ENCODE results near the gene SPPL3.
"Not testable (repeated sequence)": the region's sequence is repeated elsewhere in the genome, so short reads cannot be mapped to it uniquely, and the experiment has no call there.

Gene SPPL3

GRCh38 chr12:120736404-120737331 lies 167.5 kb downstream of the SPPL3 start:
- no peak overlapping the region for H3K4me3 Mint-ChIP-seq
- H3K27ac Mint-ChIP-seq, result no peak overlapping the region
- CTCF ChIA-PET, result no interaction called here
- peaks cover 8% of the 10 kb centered on the region for H3K36me3 Mint-ChIP-seq
- no peaks in the 10 kb centered on the region for H3K4me1 Mint-ChIP-seq
- H3K27me3 Mint-ChIP-seq, result no peaks in the 10 kb centered on the region
- DNase-seq, result no peak
- no peaks in the 10 kb centered on the region for H3K9me3 Mint-ChIP-seq

DNA sequence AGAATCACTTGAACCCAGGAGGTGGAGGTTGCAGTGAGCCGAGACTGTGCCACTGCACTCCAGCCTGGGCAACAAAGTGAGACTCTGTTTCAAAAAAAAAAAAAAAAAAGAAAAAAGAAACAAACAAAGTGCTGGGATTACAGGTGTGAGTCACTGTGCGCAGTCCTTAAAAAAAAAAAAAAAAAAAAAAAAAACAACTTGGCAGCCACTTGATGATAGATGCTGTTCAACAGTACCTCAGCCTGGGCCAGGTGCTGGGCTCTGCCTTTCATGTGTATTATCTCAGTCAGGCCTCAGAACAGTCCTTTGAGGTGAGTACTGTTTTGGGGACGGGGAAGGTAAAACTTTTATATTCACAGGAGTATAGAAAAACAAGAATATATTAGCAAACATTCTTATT lies 169.0 kb downstream of the SPPL3 start:
- Mint-ChIP-seq H3K4me1 (no peaks in the 10 kb centered on the region), H3K9me3 (no peaks in the 10 kb centered on the region), H3K27me3 (no peaks in the 10 kb centered on the region), H3K27ac (no peak overlapping the region), H3K4me3 (no peak overlapping the region), H3K36me3 (peaks cover 13% of the 10 kb centered on the region)
- CTCF ChIA-PET, result no interaction called here
- no peak for DNase-seq

DNA sequence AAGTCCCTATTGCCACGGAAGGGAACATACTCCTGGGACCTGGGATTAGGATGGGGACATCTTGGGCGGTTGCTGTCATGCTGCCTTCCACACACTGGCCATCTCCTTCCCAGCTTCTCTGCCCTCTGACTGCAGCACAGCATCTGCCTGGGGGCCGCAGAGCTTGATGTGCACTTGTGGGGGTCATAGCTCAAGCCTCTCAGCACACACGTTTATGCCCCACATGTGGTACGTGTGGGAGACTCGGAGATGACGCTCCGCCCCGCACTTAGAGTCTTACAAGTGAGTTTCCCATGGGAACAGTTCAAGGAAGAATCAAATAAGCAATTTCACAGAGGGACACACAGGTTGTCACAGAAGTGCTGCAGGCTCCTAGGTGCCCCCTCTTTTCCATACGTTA lies 169.9 kb downstream of the SPPL3 start:
- Mint-ChIP-seq H3K27me3 (no peaks in the 10 kb centered on the region), H3K4me3 (no peak overlapping the region), H3K27ac (no peak overlapping the region), H3K9me3 (no peaks in the 10 kb centered on the region), H3K36me3 (peaks cover 17% of the 10 kb centered on the region), H3K4me1 (no peaks in the 10 kb centered on the region)
- no peak for DNase-seq
- CTCF ChIA-PET, result no interaction called here

DNA sequence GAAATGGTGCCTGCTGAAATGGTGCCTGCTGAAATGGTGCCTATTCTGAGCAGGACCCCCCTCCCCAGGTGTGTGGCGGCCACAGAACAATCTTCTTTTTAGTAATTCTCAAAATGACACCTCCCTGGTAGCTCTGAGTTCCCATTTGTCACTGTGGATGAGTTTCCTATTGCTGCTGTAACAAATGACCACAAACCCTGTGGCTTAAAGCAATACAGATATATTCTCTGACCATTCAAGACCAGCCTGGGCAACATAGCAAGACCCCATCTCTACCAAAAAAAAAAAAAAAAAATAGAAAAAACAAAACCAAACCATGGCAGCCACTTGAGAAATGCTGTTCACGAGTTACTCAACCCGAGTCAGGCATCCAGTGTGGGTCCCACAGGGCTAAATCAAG lies 170.6 kb downstream of the SPPL3 start:
- Mint-ChIP-seq H3K27ac (no peak overlapping the region), H3K9me3 (no peaks in the 10 kb centered on the region), H3K36me3 (peaks cover 17% of the 10 kb centered on the region), H3K27me3 (no peaks in the 10 kb centered on the region), H3K4me3 (no peak overlapping the region), H3K4me1 (no peaks in the 10 kb centered on the region)
- no peak for DNase-seq
- CTCF ChIA-PET, result no interaction called here

- H3K9me3 Mint-ChIP-seq, H3K27ac Mint-ChIP-seq, DNase-seq, H3K27me3 Mint-ChIP-seq, CTCF ChIA-PET, H3K4me1 Mint-ChIP-seq, H3K4me3 Mint-ChIP-seq: not testable (repeated sequence)
- H3K36me3 Mint-ChIP-seq, result peaks cover 21% of the 10 kb centered on the region
Measured at GRCh38 chr12:120732198-120732597, 172.0 kb downstream of the SPPL3 start.

GRCh38 chr12:120726961-120727360 lies 177.2 kb downstream of the SPPL3 start:
- Mint-ChIP-seq H3K27ac (no peak overlapping the region), H3K4me3 (peak overlapping the region; percentile 95), H3K4me1 (peaks cover 25% of the 10 kb centered on the region), H3K9me3 (no peaks in the 10 kb centered on the region), H3K36me3 (peaks cover 36% of the 10 kb centered on the region), H3K27me3 (no peaks in the 10 kb centered on the region)
- CTCF ChIA-PET, result no interaction called here
- no peak for DNase-seq

GRCh38 chr12:120726510-120726793 lies 177.7 kb downstream of the SPPL3 start:
- CTCF ChIA-PET, result no interaction called here

DNA sequence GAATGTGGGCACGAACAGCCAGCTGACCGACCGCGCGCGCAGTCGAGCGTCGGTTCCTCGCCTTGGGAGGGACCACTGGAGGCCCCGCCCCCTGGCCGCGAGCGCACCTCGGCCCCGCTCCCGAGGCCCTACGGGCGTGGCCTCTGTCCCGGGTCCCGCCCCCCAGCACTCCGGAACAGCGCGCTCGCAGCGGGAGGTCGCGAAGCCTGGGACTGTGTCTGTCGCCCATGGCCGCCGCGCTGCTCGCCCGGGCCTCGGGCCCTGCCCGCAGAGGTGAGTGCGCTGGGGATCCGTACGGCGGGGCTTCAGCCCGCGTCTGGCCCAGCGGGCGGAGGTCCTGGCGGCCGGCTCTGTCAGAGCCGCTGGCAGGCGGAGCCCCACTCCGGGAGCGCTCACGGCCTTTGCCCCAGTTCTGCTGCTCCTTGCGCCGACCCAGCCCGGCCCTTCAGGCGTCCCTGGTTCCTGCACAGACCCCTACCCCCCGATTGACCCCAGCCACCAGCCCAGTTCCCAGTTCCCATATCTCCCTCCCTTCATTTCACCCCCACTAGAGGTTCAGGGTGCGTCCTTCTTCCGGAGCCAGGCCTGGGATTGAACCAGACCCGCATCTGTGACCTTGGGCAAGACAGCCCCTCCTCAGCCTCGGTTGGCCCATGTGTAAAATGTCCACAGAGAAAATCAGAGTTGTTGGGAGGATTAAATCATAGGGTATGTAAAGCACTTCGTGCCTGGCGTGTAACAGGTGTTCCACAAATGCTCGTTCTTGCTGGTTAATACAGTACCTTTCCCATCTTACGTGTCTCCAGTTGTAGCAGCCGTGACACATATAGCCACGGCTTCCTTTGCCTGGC lies 178.3 kb downstream of the SPPL3 start, which contains the start of gene ACADS:
ACADS (plus strand) TSS at position 168 of the 851 bp plus-strand sequence; CDS start at position 228, 60 bp downstream.
- Mint-ChIP-seq H3K4me1 (peaks cover 25% of the 10 kb centered on the region), H3K27me3 (no peaks in the 10 kb centered on the region), H3K27ac (peak within 1 kb of the TSS; percentile 76), H3K9me3 (no peaks in the 10 kb centered on the region), H3K36me3 (peaks cover 40% of the 10 kb centered on the region), H3K4me3 (peak within 1 kb of the TSS; percentile 95)
- DNase-seq, result peak; percentile 94
- CTCF ChIA-PET, result interaction anchor here (0.8 to 1.2 kb wide), 2 partner anchors 12 to 77 kb away, joined by 4 to 5 read pairs; no protein-coding TSS in a partner anchor

More at GRCh38 chr12:120726510-120726793, 177.7 kb downstream of the SPPL3 start:
- peaks cover 36% of the 10 kb centered on the region for H3K36me3 Mint-ChIP-seq
- no peaks in the 10 kb centered on the region for H3K9me3 Mint-ChIP-seq
- no peaks in the 10 kb centered on the region for H3K27me3 Mint-ChIP-seq
- peaks cover 25% of the 10 kb centered on the region for H3K4me1 Mint-ChIP-seq
- H3K4me3 Mint-ChIP-seq, result peak overlapping the region; percentile 95
- DNase-seq, result no peak
- peak overlapping the region; percentile 76 for H3K27ac Mint-ChIP-seq

- H3K9me3 Mint-ChIP-seq, result no peaks in the 10 kb centered on the region
- DNase-seq, result no peak
- peak overlapping the region; percentile 95 for H3K4me3 Mint-ChIP-seq
- H3K36me3 Mint-ChIP-seq, result peaks cover 40% of the 10 kb centered on the region
- no peaks in the 10 kb centered on the region for H3K27me3 Mint-ChIP-seq
- H3K4me1 Mint-ChIP-seq, result peaks cover 25% of the 10 kb centered on the region
- no peak overlapping the region for H3K27ac Mint-ChIP-seq
- CTCF ChIA-PET, result interaction anchor here (0.6 to 1.2 kb wide), 3 partner anchors 11 to 372 kb away, joined by 3 to 5 read pairs (median 4); no protein-coding TSS in a partner anchor
Measured at GRCh38 chr12:120725151-120725658, 179.0 kb downstream of the SPPL3 start.

DNA sequence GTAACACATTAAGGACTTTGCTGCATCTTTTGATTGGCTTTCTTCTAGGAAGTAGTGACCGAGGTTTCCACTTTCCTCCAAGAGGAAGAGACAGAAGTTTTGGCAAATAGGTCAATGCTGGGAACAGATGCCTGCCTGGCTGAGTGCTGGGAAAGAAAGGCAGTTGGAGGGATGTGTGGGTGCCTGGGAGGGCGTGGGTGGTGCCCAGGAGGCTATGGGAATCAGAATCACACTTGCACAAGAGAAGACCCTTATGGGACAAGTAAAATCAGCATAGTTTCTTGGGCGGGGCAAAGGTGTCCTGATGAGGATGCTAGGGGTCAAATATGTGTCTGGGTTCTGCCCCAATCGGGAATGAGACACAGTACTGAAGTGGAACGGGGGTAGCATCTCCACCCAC lies 179.4 kb downstream of the SPPL3 start:
- peak overlapping the region; percentile 95 for H3K4me3 Mint-ChIP-seq
- no peaks in the 10 kb centered on the region for H3K9me3 Mint-ChIP-seq
- peaks cover 28% of the 10 kb centered on the region for H3K4me1 Mint-ChIP-seq
- no peak overlapping the region for H3K27ac Mint-ChIP-seq
- DNase-seq, result no peak
- CTCF ChIA-PET, result interaction anchor here (0.6 to 1.2 kb wide), 2 partner anchors 76 to 372 kb away, joined by 3 to 5 read pairs; no protein-coding TSS in a partner anchor
- H3K36me3 Mint-ChIP-seq, result peaks cover 43% of the 10 kb centered on the region
- no peaks in the 10 kb centered on the region for H3K27me3 Mint-ChIP-seq

- DNase-seq, result no peak
- H3K36me3 Mint-ChIP-seq, result peaks cover 50% of the 10 kb centered on the region
- CTCF ChIA-PET, result interaction anchor here (1.2 kb wide), 1 partner anchor 76 kb away, joined by 3 read pairs; no protein-coding TSS in a partner anchor
- H3K27ac Mint-ChIP-seq, result no peak overlapping the region
- H3K27me3 Mint-ChIP-seq, result no peaks in the 10 kb centered on the region
- no peak overlapping the region for H3K4me3 Mint-ChIP-seq
- peaks cover 45% of the 10 kb centered on the region for H3K4me1 Mint-ChIP-seq
- no peaks in the 10 kb centered on the region for H3K9me3 Mint-ChIP-seq
Measured at GRCh38 chr12:120722784-120723183, 181.4 kb downstream of the SPPL3 start.

- H3K27ac Mint-ChIP-seq, result no peak overlapping the region
- no peak overlapping the region for H3K4me3 Mint-ChIP-seq
- peaks cover 44% of the 10 kb centered on the region for H3K4me1 Mint-ChIP-seq
- no peaks in the 10 kb centered on the region for H3K9me3 Mint-ChIP-seq
- no peaks in the 10 kb centered on the region for H3K27me3 Mint-ChIP-seq
- CTCF ChIA-PET, result interaction anchor here (1.2 to 2.3 kb wide), 3 partner anchors 11 to 75 kb away, joined by 3 to 9 read pairs (median 5); partner anchors contain the start of gene UNC119B
- H3K36me3 Mint-ChIP-seq, result peaks cover 55% of the 10 kb centered on the region
- no peak for DNase-seq
Measured at GRCh38 chr12:120721866-120722265, 182.3 kb downstream of the SPPL3 start.

DNA sequence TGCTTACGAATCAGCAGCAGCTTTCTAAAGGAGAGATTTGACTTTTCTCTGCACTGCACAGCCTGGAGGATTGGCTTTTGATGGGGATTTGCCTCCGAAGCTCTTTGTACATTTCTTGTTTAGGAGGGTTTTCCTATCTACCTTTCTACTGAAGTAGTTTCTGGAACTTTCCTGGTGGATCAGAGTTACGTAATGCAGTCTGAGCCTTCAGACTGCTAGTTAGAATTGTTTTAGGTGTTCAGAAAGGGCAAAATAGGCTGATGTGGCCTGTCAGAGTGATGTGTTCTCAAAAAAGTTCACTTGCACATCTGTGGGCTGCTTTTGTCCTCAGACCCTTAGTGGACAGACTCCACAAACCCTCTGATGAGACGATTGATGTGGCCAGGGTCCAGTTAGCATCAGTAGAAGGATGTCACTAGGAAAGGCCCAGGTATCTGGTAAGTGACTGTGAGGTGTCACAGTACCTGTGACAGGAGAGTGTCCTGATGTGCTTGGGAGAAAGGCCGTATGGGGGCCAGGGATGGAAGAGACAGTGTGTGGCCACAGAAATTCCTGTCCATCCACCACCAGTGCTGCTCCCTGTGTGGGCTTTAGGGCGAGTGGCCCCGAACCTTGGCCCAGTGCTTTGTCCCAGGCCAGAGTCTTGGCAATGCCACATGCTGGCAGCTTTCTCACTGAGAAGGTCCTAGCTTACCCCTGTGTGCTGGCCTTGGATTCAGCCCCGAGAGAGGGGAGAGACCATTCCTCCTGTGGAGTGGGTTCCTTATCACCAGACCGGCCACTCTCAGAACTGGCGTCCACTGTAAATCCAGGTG lies 183.0 kb downstream of the SPPL3 start:
- CTCF ChIA-PET, result interaction anchor here (0.7 to 2.3 kb wide), 6 partner anchors 10 to 223 kb away, joined by 3 to 9 read pairs (median 4); partner anchors contain the start of gene UNC119B
- H3K4me3 Mint-ChIP-seq, result no peak overlapping the region
- no peaks in the 10 kb centered on the region for H3K9me3 Mint-ChIP-seq

More for the DNA sequence above, 183.0 kb downstream of the SPPL3 start:
- peaks cover 37% of the 10 kb centered on the region for H3K4me1 Mint-ChIP-seq
- no peak overlapping the region for H3K27ac Mint-ChIP-seq
- DNase-seq, result no peak
- no peaks in the 10 kb centered on the region for H3K27me3 Mint-ChIP-seq
- peaks cover 62% of the 10 kb centered on the region for H3K36me3 Mint-ChIP-seq
